A673 (cell line): ENCODE data around the gene GLUD2. TPM values are rescaled to one million over a fixed set of nuclear protein-coding genes. Genes with fewer than 3 reads are reported as not detected.
"Not testable (repeated sequence)": the region's sequence is repeated elsewhere in the genome, so short reads cannot be mapped to it uniquely, and the experiment has no call there.

Experiments used
- BruUV-seq: library from RNA; stranded (reverse); fragments of 400-500 nt; replicated peaks from 2 replicates; lab custom pipeline; 2021; lab: Mats Ljungman, UMichigan
- CTCF ChIA-PET: fragments of 300-600 bp; sonication (Branson Sonifier 250); formaldehyde crosslinking; loops from one replicate; lab custom pipeline; 2022; ENCODE audit warnings: antibody characterized with exemption; lab: Charles Lee
- POLR2A ChIA-PET: fragments of 300-600 bp; sonication (Branson Sonifier 250); formaldehyde crosslinking; loops from one replicate; lab custom pipeline; 2022; ENCODE audit warnings: antibody characterized with exemption; ENCODE audit not compliant: low non-redundant PET; lab: Charles Lee
- DNase-seq: peaks from one replicate; pipeline ENCODE4 v3.0.0-alpha.2; 2015; ENCODE audit warnings: low spot score
- H3K27ac ChIP-seq: fragments of 200-600 bp; sonication (generic); 2 replicates; pipeline ENCODE4 v1.5.1; 2016; ENCODE audit warnings: mixed run types, low read depth, mild to moderate bottlenecking, mixed read lengths, antibody characterized with exemption, low read length; ENCODE audit not compliant: poor library complexity, severe bottlenecking
- H3K27me3 ChIP-seq: fragments of 200-600 bp; sonication (generic); replicated peaks from 2 replicates; pipeline ENCODE4 v1.6.1; 2017; ENCODE audit warnings: mixed run types, low read depth, mild to moderate bottlenecking, mixed read lengths, antibody characterized with exemption, low read length; ENCODE audit not compliant: insufficient read depth, poor library complexity
- H3K36me3 ChIP-seq: fragments of 200-600 bp; sonication (generic); 2 replicates; pipeline ENCODE4 v1.6.1; 2016; ENCODE audit warnings: mixed run types, mild to moderate bottlenecking, mixed read lengths, antibody characterized with exemption, low read length; ENCODE audit not compliant: insufficient read depth, poor library complexity, severe bottlenecking
- H3K4me1 ChIP-seq: fragments of 200-600 bp; sonication (generic); 2 replicates; pipeline ENCODE4 v1.6.1; 2017; ENCODE audit warnings: mixed run types, mild to moderate bottlenecking, mixed read lengths, antibody characterized with exemption, low read length; ENCODE audit not compliant: insufficient read depth, poor library complexity, severe bottlenecking
- H3K4me3 ChIP-seq: fragments of 200-600 bp; sonication (generic); 2 replicates; pipeline ENCODE4 v1.5.1; 2016; ENCODE audit warnings: low read depth, mixed run types, mild to moderate bottlenecking, mixed read lengths, low read length; ENCODE audit not compliant: poor library complexity, severe bottlenecking
- H3K9me3 ChIP-seq: fragments of 200-600 bp; sonication (generic); 2 replicates; pipeline ENCODE4 v1.6.1; 2016; ENCODE audit warnings: mixed run types, low read depth, mild to moderate bottlenecking, mixed read lengths, antibody characterized with exemption, low read length; ENCODE audit not compliant: poor library complexity, severe bottlenecking
- CTCF ChIP-seq: fragments of 300-800, 200-600 bp; sonication (generic); conservative IDR thresholded peaks from 2 replicates; pipeline ENCODE4 v1.5.1; 2017; ENCODE audit warnings: low read depth, mild to moderate bottlenecking, antibody characterized with exemption, low read length, moderate library complexity, mixed read lengths
- EZH2 ChIP-seq: fragments of 200-600 bp; sonication (generic); IDR thresholded peaks from 2 replicates; pipeline ENCODE4 v1.6.1; 2017; ENCODE audit warnings: borderline replicate concordance, low read depth, mild to moderate bottlenecking, mixed read lengths, antibody characterized with exemption, low read length; ENCODE audit not compliant: poor library complexity, severe bottlenecking
- intact Hi-C: fragments of 100-400 bp; cut with micrococcal nuclease; formaldehyde crosslinking; loops from one replicate; pipeline ENCODE4 v1.10.0; 2022; ENCODE audit not compliant: unreplicated experiment
- total RNA-seq: library from RNA; stranded (reverse); gene quantifications from 2 replicates; pipeline ENCODE4 v1.2.3, GENCODE V29; 2021

The GLUD2 gene
- total RNA-seq, 1 experiment from 2014 or later: 0.47 TPM

- CTCF ChIA-PET: no interaction called here
- no TSS peak for BruUV-seq
Observed at GRCh38 chrX:121052122-121052521, 4.7 kb downstream of the GLUD2 start.

GRCh38 chrX:121062289-121062688 is 14.9 kb downstream of the GLUD2 start:
- TF ChIP-seq EZH2: no peak
- no peak for TF ChIP-seq CTCF
- no peak overlapping the region for H3K4me3 ChIP-seq
- H3K27ac ChIP-seq: no peak overlapping the region
- ChIA-PET CTCF (no interaction called here), POLR2A (no interaction called here)
- intact Hi-C loops: no loop called here
- no peaks in the 10 kb centered on the region for H3K27me3 ChIP-seq
- H3K36me3 ChIP-seq: no peaks in the 10 kb centered on the region
- no peak for DNase-seq
- BruUV-seq: no TSS peak
- H3K4me1 ChIP-seq: no peaks in the 10 kb centered on the region
- no peaks in the 10 kb centered on the region for H3K9me3 ChIP-seq

More at GRCh38 chrX:121052122-121052521, 4.7 kb downstream of the GLUD2 start:
- Histone ChIP-seq H3K36me3 (no peaks in the 10 kb centered on the region), H3K4me1 (no peaks in the 10 kb centered on the region), H3K27me3 (peaks cover 3% of the 10 kb centered on the region), H3K27ac (no peak overlapping the region), H3K4me3 (no peak overlapping the region), H3K9me3 (no peaks in the 10 kb centered on the region)
- no peak for DNase-seq
- TF ChIP-seq CTCF (no peak), EZH2 (no peak)
- POLR2A ChIA-PET: interaction anchor here (0.6 kb wide), 1 partner anchor 16 kb away, joined by 3 read pairs; no protein-coding TSS in a partner anchor
- intact Hi-C loops: no loop called here

GRCh38 chrX:121064579-121064978 is 17.2 kb downstream of the GLUD2 start:
- no TSS peak for BruUV-seq
- Histone ChIP-seq H3K27me3 (no peaks in the 10 kb centered on the region), H3K4me1 (no peaks in the 10 kb centered on the region), H3K36me3 (no peaks in the 10 kb centered on the region), H3K27ac (no peak overlapping the region), H3K4me3 (no peak overlapping the region), H3K9me3 (no peaks in the 10 kb centered on the region)
- POLR2A ChIA-PET: no interaction called here
- TF ChIP-seq CTCF (no peak), EZH2 (no peak)
- DNase-seq: no peak
- intact Hi-C loops: no loop called here
- CTCF ChIA-PET: no interaction called here

- CTCF ChIA-PET, H3K4me3 ChIP-seq, H3K36me3 ChIP-seq, H3K27me3 ChIP-seq, H3K4me1 ChIP-seq, BruUV-seq, H3K27ac ChIP-seq, intact Hi-C loops, POLR2A ChIA-PET, H3K9me3 ChIP-seq, DNase-seq: not testable (repeated sequence)
Observed at GRCh38 chrX:121084247-121084646, 36.8 kb downstream of the GLUD2 start.
